ENCODE measurements around the gene TRIM66.

Gene TRIM66

DNA sequence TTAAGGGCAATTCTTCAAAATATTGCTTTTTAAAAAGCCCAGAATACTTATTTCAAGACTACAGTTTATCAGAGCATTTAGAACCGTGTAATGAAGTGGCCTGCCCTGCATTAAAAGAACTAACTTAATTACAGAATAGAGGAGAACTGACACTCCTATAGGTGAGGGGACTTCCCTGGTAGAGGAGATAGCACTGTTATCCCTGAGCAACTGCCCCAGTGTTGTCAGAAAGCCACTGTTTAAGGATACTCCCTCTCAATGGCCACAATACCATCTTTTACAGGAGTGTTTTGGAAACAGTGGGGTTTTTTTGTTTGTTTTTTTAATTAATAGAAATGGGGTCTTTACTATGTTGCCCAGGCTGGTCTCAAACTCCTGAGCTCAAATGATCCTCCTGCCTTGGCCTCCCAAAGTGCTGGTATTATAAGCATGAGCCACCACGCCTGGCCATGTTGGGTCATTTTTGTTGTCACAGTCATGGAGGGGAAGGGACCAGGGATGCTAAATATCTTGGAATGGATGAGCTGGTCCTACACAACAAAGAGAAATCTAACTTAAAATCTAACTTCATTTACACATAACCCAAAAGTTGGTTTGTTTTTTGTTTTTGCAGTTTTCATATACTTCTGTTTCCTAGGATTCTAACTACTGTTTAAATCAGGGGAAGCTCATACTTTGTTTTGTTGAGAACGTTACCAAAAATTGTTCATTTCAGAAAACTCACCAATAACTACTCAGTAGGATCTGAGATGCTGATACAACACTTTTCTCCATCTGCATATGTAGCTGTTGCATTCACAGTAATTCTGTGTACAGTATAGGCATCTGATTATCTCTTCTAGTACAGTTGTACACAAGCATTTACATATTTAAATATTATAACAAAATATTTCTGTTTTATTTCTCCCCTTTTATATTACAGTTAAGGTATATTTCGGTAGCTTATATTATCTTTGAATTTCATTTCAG lies 8.2 kb upstream of the TRIM66 start:
- DNase-seq = no peak
- TF ChIP-seq GATA1 (IDR thresholded peaks at IDR 0.05; ENCODE audit: low read depth, low read length) = no peak
- TF ChIP-seq POLR2A (IDR thresholded peaks at IDR 0.05; ENCODE audit: low read length) = no peak

DNA sequence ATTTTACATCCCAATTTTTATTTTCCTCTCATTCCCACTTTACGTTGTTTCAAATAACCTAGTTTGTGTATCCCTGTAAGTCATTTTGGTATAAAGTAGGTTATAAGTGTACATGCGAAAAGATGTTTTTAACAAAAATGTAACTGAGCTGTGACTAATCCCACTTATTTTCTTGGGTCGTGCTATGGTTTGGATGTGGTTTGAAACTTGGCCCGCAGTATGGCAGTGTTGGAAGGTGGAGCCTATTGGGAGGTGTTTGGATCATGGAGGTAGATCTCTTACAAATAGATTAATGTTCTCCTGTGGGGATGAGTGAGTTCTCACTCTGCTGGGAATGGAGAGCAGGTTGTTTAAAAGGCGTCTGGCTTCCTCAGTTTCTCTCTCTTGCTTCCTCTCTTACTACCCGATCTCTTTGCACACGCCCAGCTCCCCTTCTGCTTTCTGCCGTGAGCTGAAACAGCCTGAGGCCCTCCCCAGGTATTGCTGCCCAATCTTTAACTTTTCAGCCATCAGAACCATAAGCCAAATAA lies 7.3 kb upstream of the TRIM66 start:
- peak in 1 of 2 experiments; percentile 33 for DNase-seq

DNA sequence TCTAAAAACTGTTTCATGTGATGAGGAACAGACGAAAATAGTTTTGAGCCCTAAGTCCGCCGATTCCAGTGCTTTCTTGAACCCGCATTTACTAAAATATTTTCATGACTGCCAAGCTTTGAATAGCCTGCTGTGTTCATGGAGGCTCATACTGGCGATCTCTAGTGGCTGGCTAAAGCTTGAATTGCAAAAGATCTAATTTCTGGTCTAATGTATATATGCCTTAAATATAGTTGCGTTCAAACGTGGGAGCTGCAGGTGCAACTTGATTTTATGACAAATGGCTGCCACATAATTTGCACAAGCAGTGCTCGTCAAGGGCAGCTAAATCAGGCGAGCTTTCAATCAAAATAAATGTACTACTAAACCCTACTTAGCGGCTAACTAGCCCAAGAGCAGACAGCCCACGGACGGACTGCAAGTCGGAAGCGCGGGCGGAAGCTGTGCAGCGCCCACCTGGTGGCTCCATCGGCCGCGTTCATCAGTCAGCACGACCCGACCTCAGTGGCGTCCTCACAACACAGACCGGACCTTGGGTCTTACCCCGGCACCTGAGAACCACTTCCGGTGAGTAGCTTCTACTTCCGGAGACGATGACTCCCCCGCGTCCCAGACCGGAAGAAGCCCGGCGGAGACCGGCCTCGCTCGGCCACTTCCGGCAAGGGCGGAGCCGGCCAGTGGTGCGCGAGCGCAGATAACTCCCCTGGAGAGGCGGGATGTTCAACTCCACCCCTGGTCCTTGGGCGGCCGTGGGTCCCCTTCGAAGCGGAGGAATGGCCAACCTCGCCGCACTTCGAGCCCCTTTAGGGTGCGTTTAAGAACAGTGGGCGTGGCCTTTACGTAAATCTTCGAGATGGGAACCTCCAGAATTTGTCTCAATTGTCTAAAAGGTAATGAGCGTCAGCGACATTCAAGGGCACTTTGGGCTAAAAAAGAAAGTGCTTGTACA lies 6.2 kb upstream of the TRIM66 start:
- TF ChIP-seq POLR2A (IDR thresholded peaks at IDR 0.05; ENCODE audit: low read length) = peak; percentile 91
- TF ChIP-seq GATA1 (IDR thresholded peaks at IDR 0.05; ENCODE audit: low read depth, low read length) = no peak
- DNase-seq = peak; percentile 94 to 96

More for the DNA sequence above, 7.3 kb upstream of the TRIM66 start:
- TF ChIP-seq GATA1 (IDR thresholded peaks at IDR 0.05; ENCODE audit: low read depth, low read length) (no peak), POLR2A (IDR thresholded peaks at IDR 0.05; ENCODE audit: low read length) (no peak)

DNA sequence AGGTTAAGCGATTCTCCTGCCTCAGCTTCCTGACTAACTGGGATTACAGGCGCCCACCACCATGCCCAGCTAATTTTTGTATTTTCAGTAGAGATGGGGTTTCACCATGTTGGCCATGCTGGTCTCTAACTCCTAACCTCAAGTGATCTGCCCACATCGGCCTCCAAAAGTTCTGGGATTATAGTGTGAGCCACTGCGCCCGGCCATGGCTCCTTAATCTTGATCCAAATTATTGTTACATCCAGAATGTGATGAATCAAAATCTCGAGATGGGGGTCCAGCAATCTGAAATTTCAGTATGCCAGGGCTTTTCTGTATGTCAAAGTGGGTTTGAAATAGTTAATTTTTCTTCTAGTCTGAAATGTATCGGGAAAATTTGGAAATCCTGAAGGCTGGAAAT lies 3.9 kb upstream of the TRIM66 start:
- TF ChIP-seq POLR2A (IDR thresholded peaks at IDR 0.05; ENCODE audit: low read length) = no peak
- TF ChIP-seq GATA1 (IDR thresholded peaks at IDR 0.05; ENCODE audit: low read depth, low read length) = no peak
- no peak for DNase-seq

DNA sequence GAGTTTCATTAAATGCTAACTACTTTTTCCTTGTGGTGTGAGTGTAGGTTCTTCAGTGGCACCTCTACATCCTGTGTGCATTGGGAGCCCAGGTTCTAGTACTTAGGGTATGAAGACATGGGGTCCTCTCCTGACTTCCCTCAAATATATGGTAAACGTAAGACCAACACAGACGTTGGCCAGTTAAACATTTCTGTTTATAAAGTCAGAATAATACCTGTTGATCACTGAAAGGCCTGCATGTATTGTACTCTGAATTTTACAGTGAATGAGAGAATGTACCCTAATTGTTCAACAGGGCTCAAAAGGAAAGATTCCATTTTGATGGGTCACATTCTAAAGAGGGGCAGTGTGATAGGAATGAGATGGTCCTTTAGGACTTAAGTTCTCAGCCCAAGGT lies 3.4 kb upstream of the TRIM66 start:
- DNase-seq = no peak
- no peak for TF ChIP-seq GATA1 (IDR thresholded peaks at IDR 0.05; ENCODE audit: low read depth, low read length)
- no peak for TF ChIP-seq POLR2A (IDR thresholded peaks at IDR 0.05; ENCODE audit: low read length)

DNA sequence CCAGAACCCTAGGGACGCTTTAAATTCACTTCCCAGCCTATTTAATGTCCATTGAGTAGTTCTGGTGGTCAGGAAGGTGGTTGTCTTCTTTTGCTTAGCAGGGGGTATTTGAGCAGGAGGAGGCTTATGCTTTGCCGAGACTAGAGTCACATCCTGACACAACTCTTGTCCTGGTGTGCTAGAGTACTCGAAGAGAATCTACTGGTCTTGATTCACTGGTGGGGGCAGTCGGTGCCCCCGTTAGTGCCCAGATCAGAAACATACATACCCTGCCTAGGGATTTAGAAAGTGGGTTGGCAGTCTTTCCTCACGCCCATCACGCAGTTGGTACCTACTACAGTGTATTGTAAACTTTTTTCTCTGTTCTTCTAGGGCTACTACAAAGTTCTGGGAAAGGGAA lies 2.8 kb upstream of the TRIM66 start:
- DNase-seq = no peak
- no peak for TF ChIP-seq GATA1 (IDR thresholded peaks at IDR 0.05; ENCODE audit: low read depth, low read length)
- TF ChIP-seq POLR2A (IDR thresholded peaks at IDR 0.05; ENCODE audit: low read length) = no peak

DNA sequence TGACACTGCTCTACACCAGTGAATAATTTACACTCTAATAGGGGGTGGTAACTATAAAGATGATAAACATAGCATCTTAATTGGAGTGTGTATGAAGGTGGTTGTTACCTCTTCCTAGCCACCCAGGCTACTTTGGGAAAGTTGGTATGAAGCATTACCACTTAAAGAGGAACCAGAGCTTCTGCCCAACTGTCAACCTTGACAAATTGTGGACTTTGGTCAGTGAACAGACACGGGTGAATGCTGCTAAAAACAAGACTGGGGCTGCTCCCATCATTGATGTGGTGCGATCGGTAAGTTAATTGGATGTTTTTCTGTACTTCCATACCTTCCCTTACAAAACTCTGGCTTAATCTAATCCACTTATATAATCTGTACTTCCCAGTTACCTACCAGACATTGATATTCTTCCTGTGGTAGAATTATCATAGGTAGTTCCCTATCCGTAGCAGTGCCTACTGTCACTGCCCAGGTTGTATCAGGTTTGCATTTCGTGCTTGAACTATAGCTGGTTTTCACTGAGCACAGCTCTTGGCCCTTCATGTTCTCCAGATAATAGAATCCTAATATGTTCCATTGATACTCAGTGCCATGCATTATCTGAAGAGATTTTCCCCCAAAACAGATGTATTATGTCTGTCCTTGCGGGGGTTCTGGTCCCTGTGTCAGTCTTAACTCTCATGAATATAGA lies 2.3 kb upstream of the TRIM66 start:
- TF ChIP-seq POLR2A (IDR thresholded peaks at IDR 0.05; ENCODE audit: low read length) (no peak), GATA1 (IDR thresholded peaks at IDR 0.05; ENCODE audit: low read depth, low read length) (no peak)
- DNase-seq = no peak

DNA sequence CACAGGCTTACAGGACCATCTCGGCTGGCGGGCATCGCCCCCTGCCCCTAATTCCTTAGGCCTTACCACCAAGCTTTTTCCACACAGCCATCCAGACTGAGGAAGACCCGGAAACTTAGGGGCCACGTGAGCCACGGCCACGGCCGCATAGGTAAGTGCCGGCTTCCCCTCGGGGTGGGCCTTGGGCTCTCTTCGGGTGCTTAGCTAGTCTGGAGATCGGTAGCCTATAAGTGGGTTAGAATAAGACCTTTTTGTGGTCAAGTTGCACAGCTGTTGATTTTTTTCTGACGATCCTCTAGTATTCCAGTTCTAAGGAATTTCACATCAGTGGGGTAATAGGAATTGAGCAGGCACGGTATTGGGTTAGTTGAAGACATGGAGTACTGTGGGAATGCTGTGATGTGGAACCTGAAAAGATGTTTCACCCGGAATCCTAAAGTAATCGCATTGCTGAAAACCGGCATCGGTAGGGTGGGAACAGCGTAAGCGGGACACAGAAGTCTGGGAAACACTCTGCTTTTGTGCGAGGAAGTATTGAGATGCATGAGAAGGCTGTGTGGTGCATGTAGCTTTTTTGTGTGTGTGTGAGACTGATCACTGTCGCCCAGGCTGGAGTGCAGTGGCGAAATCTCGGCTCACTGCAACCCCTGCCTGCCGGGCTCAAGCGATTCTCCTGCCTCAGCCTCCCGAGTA lies 796 bp upstream of the TRIM66 start:
- TF ChIP-seq POLR2A (IDR thresholded peaks at IDR 0.05; ENCODE audit: low read length) (no peak), GATA1 (IDR thresholded peaks at IDR 0.05; ENCODE audit: low read depth, low read length) (no peak)
- peak; percentile 59 to 73 for DNase-seq

DNA sequence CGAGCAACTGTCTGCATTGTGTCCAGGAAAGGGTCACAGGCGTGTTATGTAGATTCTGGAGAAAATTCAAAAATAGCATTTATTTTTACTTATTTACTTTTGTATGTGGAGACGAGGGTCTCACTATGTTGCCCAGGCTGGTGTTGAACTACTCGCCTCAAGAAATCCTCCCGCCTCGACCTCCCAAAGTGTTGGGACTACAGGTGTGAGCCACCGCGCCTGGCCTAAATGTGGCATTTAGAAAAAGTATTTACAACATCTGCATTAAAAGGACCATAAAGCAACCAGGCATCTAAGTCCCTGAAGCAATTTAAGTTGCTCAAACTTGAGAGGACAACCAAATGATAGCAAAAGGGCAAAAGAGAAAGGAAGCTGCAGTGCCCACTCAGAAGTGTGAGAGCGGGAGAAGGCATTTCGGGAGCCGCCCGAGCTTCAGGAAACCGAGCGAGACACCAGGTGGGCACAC lies 595 bp downstream of the TRIM66 start:
- DNase-seq = no peak
- TF ChIP-seq GATA1 (IDR thresholded peaks at IDR 0.05; ENCODE audit: low read depth, low read length) = no peak
- TF ChIP-seq POLR2A (IDR thresholded peaks at IDR 0.05; ENCODE audit: low read length) = no peak

DNA sequence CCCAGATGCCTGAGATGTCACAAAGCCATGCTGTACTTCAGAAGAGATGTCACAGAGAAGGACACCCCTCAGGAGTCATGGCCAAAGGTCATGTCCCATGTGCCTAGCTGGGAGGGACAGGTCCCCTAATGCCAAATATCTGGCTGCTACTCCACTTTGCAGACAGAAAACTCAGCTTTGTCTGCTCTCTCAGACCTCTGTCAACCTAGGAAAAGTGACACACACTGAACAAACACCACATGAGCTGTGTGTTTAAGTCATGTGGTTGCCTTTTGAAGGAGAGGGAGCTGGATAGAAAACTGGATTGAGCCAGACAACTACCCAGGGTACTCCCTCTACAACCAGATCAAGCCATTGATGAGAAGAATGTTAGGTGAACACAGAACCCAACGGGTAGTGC lies 3.5 kb downstream of the TRIM66 start:
- TF ChIP-seq GATA1 (IDR thresholded peaks at IDR 0.05; ENCODE audit: low read depth, low read length) (no peak), POLR2A (IDR thresholded peaks at IDR 0.05; ENCODE audit: low read length) (no peak)
- DNase-seq = no peak

DNA sequence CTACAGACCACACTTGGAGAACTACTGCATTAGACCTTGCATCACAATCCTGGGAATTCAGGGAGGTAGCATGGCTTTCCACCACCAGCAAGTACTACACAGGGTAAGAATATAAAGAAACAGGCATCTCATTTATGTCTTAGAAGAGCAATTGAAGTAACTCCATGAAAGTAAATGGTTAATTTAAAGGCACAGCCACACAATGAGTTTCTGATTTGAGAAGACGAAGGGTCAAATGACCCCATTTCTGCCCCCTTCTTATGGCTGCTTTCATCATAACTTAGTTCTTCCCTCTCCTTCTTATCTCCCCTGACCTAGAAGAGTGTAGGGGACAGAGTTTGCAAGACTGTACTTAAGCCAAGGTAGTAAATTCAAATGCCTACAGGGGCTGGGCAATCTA lies 6.0 kb downstream of the TRIM66 start:
- TF ChIP-seq POLR2A (IDR thresholded peaks at IDR 0.05; ENCODE audit: low read length) (no peak), GATA1 (IDR thresholded peaks at IDR 0.05; ENCODE audit: low read depth, low read length) (no peak)
- no peak for DNase-seq

DNA sequence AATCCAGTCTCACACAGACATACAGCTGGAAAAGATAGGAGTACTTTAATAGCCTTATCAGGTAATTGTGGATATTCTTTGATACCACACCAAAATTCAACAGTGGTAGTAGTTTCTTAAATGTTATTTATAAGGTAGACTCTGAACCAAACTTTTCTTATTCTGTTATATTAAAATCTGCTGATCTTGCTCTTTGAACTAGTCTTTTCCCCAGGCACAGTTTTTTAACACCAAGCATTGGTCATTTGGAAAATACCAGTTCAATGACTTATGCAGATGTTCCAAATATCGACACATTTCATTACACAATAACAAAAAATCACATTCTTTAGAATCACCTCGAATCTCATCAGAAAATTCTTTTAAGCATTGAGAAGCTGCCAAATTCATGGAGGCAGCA lies 7.6 kb downstream of the TRIM66 start:
- TF ChIP-seq POLR2A (IDR thresholded peaks at IDR 0.05; ENCODE audit: low read length) (no peak), GATA1 (IDR thresholded peaks at IDR 0.05; ENCODE audit: low read depth, low read length) (no peak)
- DNase-seq = no peak

DNA sequence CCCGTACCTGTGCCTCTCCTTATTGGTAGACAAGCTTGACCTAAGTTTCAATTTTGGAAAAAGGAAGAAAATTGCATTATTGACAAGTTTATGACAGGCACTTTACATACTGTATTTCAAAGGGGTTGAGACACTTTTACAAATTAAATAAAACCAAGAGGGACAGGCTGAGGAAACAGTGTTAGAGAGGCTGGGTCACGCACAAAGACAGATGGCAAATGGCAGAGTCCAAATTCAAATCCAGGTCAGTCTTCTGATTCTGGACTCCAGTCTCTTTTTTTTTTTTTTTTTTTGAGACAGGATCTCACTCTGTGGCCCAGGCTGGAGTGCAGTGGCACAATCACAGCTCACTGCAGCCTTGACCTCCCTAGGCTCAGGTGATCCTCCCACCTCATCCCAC lies 10.1 kb downstream of the TRIM66 start:
- no peak for TF ChIP-seq GATA1 (IDR thresholded peaks at IDR 0.05; ENCODE audit: low read depth, low read length)
- TF ChIP-seq POLR2A (IDR thresholded peaks at IDR 0.05; ENCODE audit: low read length) = no peak
- no peak for DNase-seq
